WTC11 (cell line): ENCODE measurements around the gene GFOD2. TPM values are rescaled to one million over a fixed set of nuclear protein-coding genes. Genes with fewer than 3 reads are reported as not detected.

Experiments
- ATAC-seq: fragments of 200-7000 bp; cut with Tn5 transposase; 2 replicates; pipeline ENCODE4 v1.10.0; 2021; ENCODE audit warnings: mild to moderate bottlenecking, moderate library complexity
- CTCF ChIA-PET: fragments of 300-600 bp; sonication (Branson Sonifier 250); formaldehyde crosslinking; loops from one replicate; lab custom pipeline; 2021; ENCODE audit warnings: antibody characterized with exemption; lab: Charles Lee
- POLR2A ChIA-PET: fragments of 350-600 bp; sonication (Branson Sonifier 250); formaldehyde crosslinking; loops from one replicate; lab custom pipeline; 2021; ENCODE audit warnings: antibody characterized with exemption; lab: Charles Lee
- DNase-seq: peaks from one replicate; pipeline ENCODE4 v3.0.0; 2021; ENCODE audit warnings: low spot score
- H3K27ac Mint-ChIP-seq: 2 replicates; pipeline ENCODE4 v1.8.0; 2021; ENCODE audit warnings: mixed read lengths
- H3K27me3 Mint-ChIP-seq: 2 replicates; pipeline ENCODE4 v1.8.0; 2021; ENCODE audit warnings: low read depth, mild to moderate bottlenecking, moderate library complexity, mixed read lengths
- H3K36me3 Mint-ChIP-seq: 2 replicates; pipeline ENCODE4 v1.8.0; 2021; ENCODE audit warnings: mixed read lengths
- H3K4me1 Mint-ChIP-seq: 2 replicates; pipeline ENCODE4 v1.8.0; 2022; ENCODE audit warnings: mixed read lengths
- H3K4me3 Mint-ChIP-seq: 2 replicates; pipeline ENCODE4 v1.8.0; 2021; ENCODE audit warnings: mild to moderate bottlenecking, moderate library complexity, mixed read lengths
- H3K9me3 Mint-ChIP-seq: 2 replicates; pipeline ENCODE4 v1.8.0; 2021; ENCODE audit warnings: mixed read lengths
- AR ChIP-seq: fragments of 250-450 bp; sonication (Bioruptor Pico); IDR thresholded peaks from 2 replicates; pipeline ENCODE4 v1.9.0; 2021; ENCODE audit warnings: mild to moderate bottlenecking
- ATF2 ChIP-seq: sonication (generic); formaldehyde crosslinking; IDR thresholded peaks from 2 replicates; pipeline ENCODE4 v1.8.1; 2022; ENCODE audit warnings: low read depth, missing genetic modification reagents, borderline replicate concordance
- CREM ChIP-seq: sonication (generic); formaldehyde crosslinking; IDR thresholded peaks from 2 replicates; pipeline ENCODE4 v1.8.1; 2022; ENCODE audit warnings: mild to moderate bottlenecking, missing genetic modification reagents, moderate library complexity
- ELF4 ChIP-seq: sonication (generic); formaldehyde crosslinking; IDR thresholded peaks from 2 replicates; pipeline ENCODE4 v1.8.1; 2022; ENCODE audit warnings: low read depth, mild to moderate bottlenecking, moderate library complexity, missing genetic modification reagents
- FOXK1 ChIP-seq: sonication (generic); formaldehyde crosslinking; IDR thresholded peaks from 2 replicates; pipeline ENCODE4 v1.8.0; 2022; ENCODE audit warnings: mild to moderate bottlenecking, moderate library complexity, missing genetic modification reagents
- GABPB1 ChIP-seq: sonication (generic); formaldehyde crosslinking; IDR thresholded peaks from 2 replicates; pipeline ENCODE4 v1.8.1; 2023; ENCODE audit warnings: mild to moderate bottlenecking, missing genetic modification reagents
- IRF2 ChIP-seq: sonication (generic); formaldehyde crosslinking; IDR thresholded peaks from 2 replicates; pipeline ENCODE4 v1.8.0; 2022; ENCODE audit warnings: low read depth, missing genetic modification reagents, borderline replicate concordance
- KAT7 ChIP-seq: sonication (generic); formaldehyde crosslinking; IDR thresholded peaks from 2 replicates; pipeline ENCODE4 v1.8.1; 2023; ENCODE audit warnings: missing genetic modification reagents, mild to moderate bottlenecking, borderline replicate concordance
- NFATC4 ChIP-seq: fragments of 250-450 bp; sonication (Bioruptor Pico); IDR thresholded peaks from 2 replicates; pipeline ENCODE4 v1.9.0; 2021; ENCODE audit warnings: mild to moderate bottlenecking
- NFYB ChIP-seq: sonication (generic); formaldehyde crosslinking; conservative IDR thresholded peaks from 2 replicates; pipeline ENCODE4 v1.8.0; 2022; ENCODE audit warnings: low read depth, missing genetic modification reagents
- USF2 ChIP-seq: sonication (generic); formaldehyde crosslinking; IDR thresholded peaks from 2 replicates; pipeline ENCODE4 v1.8.1; 2023; ENCODE audit warnings: mild to moderate bottlenecking, missing genetic modification reagents, moderate library complexity
- ZNF138 ChIP-seq: sonication (generic); formaldehyde crosslinking; conservative IDR thresholded peaks from 2 replicates; pipeline ENCODE4 v1.8.1; 2022; ENCODE audit warnings: mild to moderate bottlenecking, moderate library complexity, missing genetic modification reagents
- ZNF317 ChIP-seq: sonication (generic); formaldehyde crosslinking; IDR thresholded peaks from 2 replicates; pipeline ENCODE4 v1.8.1; 2023; ENCODE audit warnings: low read depth, mild to moderate bottlenecking, moderate library complexity, missing genetic modification reagents, borderline replicate concordance
- total RNA-seq: library from RNA; stranded (reverse); gene quantifications from 3 replicates; pipeline ENCODE4 v1.2.3, GENCODE V29; 2021
- TF ChIP-seq, protein P1 (sequence below): sonication (generic); formaldehyde crosslinking; IDR thresholded peaks from 2 replicates; pipeline ENCODE4 v1.8.1; 2023; ENCODE audit warnings: mild to moderate bottlenecking, moderate library complexity, missing genetic modification reagents
- TF ChIP-seq, protein P2 (sequence below): fragments of 250-450 bp; sonication (Bioruptor Pico); IDR thresholded peaks from 2 replicates; pipeline ENCODE4 v1.9.0; 2021; ENCODE audit warnings: moderate library complexity, mild to moderate bottlenecking, inconsistent platforms, borderline replicate concordance

Gene GFOD2
- total RNA-seq, 1 experiment from 2014 or later = 29.5 TPM

- TF ChIP-seq ATF2 (CRISPR knock-in tag) = no peak
Measured at GRCh38 chr16:67676516-67676915, 42.6 kb downstream of the GFOD2 start (continued).

- no peaks in the 10 kb centered on the region for H3K9me3 Mint-ChIP-seq
- no peak overlapping the region for H3K4me3 Mint-ChIP-seq
- H3K27me3 Mint-ChIP-seq = no peaks in the 10 kb centered on the region
- no peak for ATAC-seq
- DNase-seq = no peak
- ChIA-PET CTCF (interaction anchor here (1.2 to 1.6 kb wide), 2 partner anchors 13 to 155 kb away, joined by 3 to 5 read pairs; no protein-coding TSS in a partner anchor), POLR2A (interaction anchor here (0.6 kb wide), 1 partner anchor 19 kb away, joined by 4 read pairs; no protein-coding TSS in a partner anchor)
- H3K27ac Mint-ChIP-seq = no peak overlapping the region
- H3K36me3 Mint-ChIP-seq = no peaks in the 10 kb centered on the region
- no peaks in the 10 kb centered on the region; the same call in 1 of the 2 replicates for H3K4me1 Mint-ChIP-seq
- no peak for TF ChIP-seq USF2
- no peak for TF ChIP-seq ELF4 (CRISPR knock-in tag)
- no peak for TF ChIP-seq FOXK1 (CRISPR knock-in tag)
- TF ChIP-seq ZNF138 (CRISPR knock-in tag) = no peak
- TF ChIP-seq CREM (CRISPR knock-in tag) = no peak
- no peak for TF ChIP-seq NFATC4 (CRISPR knock-in tag)
- TF ChIP-seq AR (CRISPR knock-in tag) = no peak
- TF ChIP-seq, protein P1, sequence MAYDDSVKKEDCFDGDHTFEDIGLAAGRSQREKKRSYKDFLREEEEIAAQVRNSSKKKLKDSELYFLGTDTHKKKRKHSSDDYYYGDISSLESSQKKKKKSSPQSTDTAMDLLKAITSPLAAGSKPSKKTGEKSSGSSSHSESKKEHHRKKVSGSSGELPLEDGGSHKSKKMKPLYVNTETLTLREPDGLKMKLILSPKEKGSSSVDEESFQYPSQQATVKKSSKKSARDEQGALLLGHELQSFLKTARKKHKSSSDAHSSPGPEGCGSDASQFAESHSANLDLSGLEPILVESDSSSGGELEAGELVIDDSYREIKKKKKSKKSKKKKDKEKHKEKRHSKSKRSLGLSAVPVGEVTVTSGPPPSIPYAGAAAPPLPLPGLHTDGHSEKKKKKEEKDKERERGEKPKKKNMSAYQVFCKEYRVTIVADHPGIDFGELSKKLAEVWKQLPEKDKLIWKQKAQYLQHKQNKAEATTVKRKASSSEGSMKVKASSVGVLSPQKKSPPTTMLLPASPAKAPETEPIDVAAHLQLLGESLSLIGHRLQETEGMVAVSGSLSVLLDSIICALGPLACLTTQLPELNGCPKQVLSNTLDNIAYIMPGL (CRISPR knock-in tag) = no peak
- TF ChIP-seq ATF2 (CRISPR knock-in tag) = no peak
- TF ChIP-seq NFYB (CRISPR knock-in tag) = no peak
- TF ChIP-seq, protein P2, sequence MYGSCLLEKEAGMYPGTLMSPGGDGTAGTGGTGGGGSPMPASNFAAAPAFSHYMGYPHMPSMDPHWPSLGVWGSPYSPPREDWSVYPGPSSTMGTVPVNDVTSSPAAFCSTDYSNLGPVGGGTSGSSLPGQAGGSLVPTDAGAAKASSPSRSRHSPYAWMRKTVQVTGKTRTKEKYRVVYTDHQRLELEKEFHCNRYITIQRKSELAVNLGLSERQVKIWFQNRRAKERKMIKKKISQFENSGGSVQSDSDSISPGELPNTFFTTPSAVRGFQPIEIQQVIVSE (CRISPR knock-in tag) = no peak
- TF ChIP-seq KAT7 = no peak
- no peak for TF ChIP-seq GABPB1 (CRISPR knock-in tag)
- no peak for TF ChIP-seq IRF2 (CRISPR knock-in tag)
- TF ChIP-seq ZNF317 = no peak
Measured at GRCh38 chr16:67675999-67676398, 43.1 kb downstream of the GFOD2 start.
